ENCODE data around the gene UTY. TPM values are rescaled to one million over a fixed set of nuclear protein-coding genes. Genes with fewer than 3 reads are reported as not detected.

UTY gene
- total and polyA plus RNA-seq, 10 of the 15 experiments (the other 5 are each of a cell fraction or from before 2014, with no cell fraction given), result 0.13 TPM; not detected in 9

GRCh38 chrY:13451572-13451971 lies 28.3 kb downstream of the UTY start:
- Histone ChIP-seq H3K9ac (ENCODE audit: control insufficient read depth, insufficient read depth, low read length) (no peak overlapping the region), H3K9me3 (replicated peaks; ENCODE audit: control insufficient read depth, insufficient read depth, low read length) (no peaks in the 10 kb centered on the region), H3K4me1 (ENCODE audit: control insufficient read depth, insufficient read depth, low read length) (no peaks in the 10 kb centered on the region), H3K27me3 (replicated peaks in 1 of 2; ENCODE audit: control insufficient read depth in 2 of 2, insufficient read depth in 2 of 2, low read length in 1 of 2) (no peaks in the 10 kb centered on the region), H3K79me2 (ENCODE audit: control insufficient read depth, insufficient read depth, low read length) (no peaks in the 10 kb centered on the region), H3K4me2 (ENCODE audit: control insufficient read depth, insufficient read depth) (no peak overlapping the region), H3K36me3 (ENCODE audit: control insufficient read depth in 2 of 2, insufficient read depth in 2 of 2, low read length in 1 of 2) (no peaks in the 10 kb centered on the region), H4K20me1 (ENCODE audit: control insufficient read depth, insufficient read depth) (no peaks in the 10 kb centered on the region), H3K27ac (ENCODE audit: control insufficient read depth, insufficient read depth) (no peak overlapping the region), H3K4me3 (no peak overlapping the region), H2AFZ (ENCODE audit: control insufficient read depth, low read depth, low read length) (no peak overlapping the region)
- ChIA-PET POLR2A (no interaction called here), SMC1A (ENCODE audit: uncharacterized antibody, unreplicated experiment) (no interaction called here), RAD21 (ENCODE audit: unreplicated experiment) (no interaction called here), CTCF (no interaction called here)
- DNase-seq (ENCODE audit: low read depth, low spot score) (no peak), ATAC-seq (no peak), FAIRE-seq (no peak)
- intact Hi-C loops (cut with micrococcal nuclease; ENCODE audit: unreplicated experiment) (no loop called here), in situ Hi-C loops (cut with MboI) (no loop called here)
- TF ChIP-seq GATAD2B (conservative IDR thresholded peaks at IDR 0.05; ENCODE audit: low read depth) (no peak), BCLAF1 (IDR thresholded peaks at IDR 0.05) (no peak), POLR2A (IDR thresholded peaks at IDR 0.05; ENCODE audit: low read depth, low read length) (no peak), NBN (IDR thresholded peaks at IDR 0.05) (no peak), MEF2B (IDR thresholded peaks at IDR 0.05; ENCODE audit: partially characterized antibody, poor library complexity, severe bottlenecking) (no peak), BCL11A (IDR thresholded peaks at IDR 0.05; ENCODE audit: low read depth, low read length) (no peak), IKZF2 (IDR thresholded peaks at IDR 0.05) (no peak), KDM1A (IDR thresholded peaks at IDR 0.05; ENCODE audit: borderline replicate concordance) (no peak), USF1 (IDR thresholded peaks at IDR 0.05; ENCODE audit: borderline replicate concordance, extremely low read length, insufficient read depth, low read depth, low read length) (no peak), IRF5 (IDR thresholded peaks at IDR 0.05; ENCODE audit: borderline replicate concordance) (no peak), JUND (IDR thresholded peaks at IDR 0.05; ENCODE audit: low read depth, low read length) (no peak), ZNF622 (IDR thresholded peaks at IDR 0.05) (no peak), POU2F2 (IDR thresholded peaks at IDR 0.05; ENCODE audit: borderline replicate concordance, low read depth, low read length) (no peak), SUPT20H (IDR thresholded peaks at IDR 0.05; ENCODE audit: borderline replicate concordance, control insufficient read depth, low read depth, low read length) (no peak), SIX5 (IDR thresholded peaks at IDR 0.05; ENCODE audit: low read depth, low read length, severe bottlenecking) (no peak)
- no CpG with 5 or more reads among the region's 3 CpGs for WGBS (ENCODE audit: insufficient coverage, insufficient replicate concordance, low lambda C conversion rate, missing lambda C conversion rate)
- no TSS peak for BruUV-seq (replicated peaks)
